GM12892 (cell line): Measurements from ENCODE around the gene ATP11A.

Experiments
- POLR2A ChIP-seq: IDR thresholded peaks from 2 replicates; pipeline ENCODE4 v1.6.1; 2011; ENCODE audit warnings: low read depth, low read length, control low read depth
- POLR2AphosphoS5 ChIP-seq: IDR thresholded peaks from 2 replicates; pipeline ENCODE4 v1.6.1; 2011; ENCODE audit warnings: low read depth, low read length, control low read depth

DNA sequence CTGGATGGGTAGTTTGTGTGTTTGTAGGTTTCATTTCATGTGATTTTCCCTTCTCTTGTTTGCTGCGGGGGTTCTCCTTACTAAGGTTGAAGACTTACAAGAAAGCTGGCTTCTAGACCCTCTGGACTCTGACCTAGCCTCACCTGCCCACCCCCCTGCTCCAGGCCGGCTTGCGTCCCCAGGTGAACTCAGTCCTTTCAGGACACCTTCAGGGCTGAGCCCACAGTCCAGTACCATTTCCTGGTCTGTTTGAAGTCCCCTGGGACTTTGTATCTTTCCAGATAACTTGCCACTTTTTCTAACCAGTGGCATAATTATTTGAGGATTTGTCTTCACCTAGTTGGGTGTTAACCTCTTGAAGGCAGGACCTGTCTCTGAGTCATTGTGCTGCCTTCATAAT lies 227.9 kb downstream of the ATP11A start:
- TF ChIP-seq POLR2A (no peak), POLR2AphosphoS5 (no peak)
